ENCODE data around the gene LRP1-AS. TPM values are rescaled to one million over a fixed set of nuclear protein-coding genes. Genes with fewer than 3 reads are reported as not detected.

The LRP1-AS gene
- total RNA-seq, 2 donors from 2014 or later = not detected

DNA sequence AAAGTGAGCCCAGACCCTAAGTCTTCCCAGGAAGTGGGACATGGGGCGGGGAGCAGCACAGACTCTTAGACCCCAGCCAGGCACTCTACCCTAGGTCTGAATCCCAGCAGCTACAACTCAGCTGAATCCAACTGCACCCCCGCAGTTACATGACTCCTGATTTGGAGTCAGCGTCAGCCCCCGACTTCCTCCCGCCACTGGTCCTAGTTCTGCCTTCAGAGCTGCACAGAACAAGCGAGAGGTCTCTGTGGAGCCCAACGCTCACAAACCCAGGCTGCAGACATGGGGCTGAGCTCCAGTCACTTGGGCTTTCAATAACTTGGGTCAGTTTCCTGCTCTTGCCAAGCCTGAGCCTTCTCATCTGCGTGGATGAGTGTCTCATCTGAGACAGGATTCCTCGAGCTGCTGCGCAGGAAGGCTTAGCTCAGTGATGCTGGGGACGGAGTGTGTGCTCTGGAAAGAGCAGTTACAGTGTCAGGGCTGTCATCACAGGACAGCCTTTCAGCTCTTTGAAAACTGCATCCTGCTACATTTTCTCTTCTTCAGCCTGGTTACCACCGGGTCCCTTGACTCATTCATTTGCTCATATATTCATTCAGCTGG lies 38.6 kb upstream of the LRP1-AS start:
- peaks cover 4% of the 10 kb centered on the region in 2 donors for H3K4me1 Mint-ChIP-seq (ENCODE audit: low read depth in 2 of 2)
- H3K4me3 Mint-ChIP-seq = no peak overlapping the region
- no peaks in the 10 kb centered on the region for H3K27me3 Mint-ChIP-seq
- no peaks in the 10 kb centered on the region for H3K9me3 Mint-ChIP-seq
- DNase-seq (ENCODE audit: low spot score) (no peak), ATAC-seq (no peak)
- no peak overlapping the region for H3K27ac Mint-ChIP-seq
- no peaks in the 10 kb centered on the region for H3K36me3 Mint-ChIP-seq

DNA sequence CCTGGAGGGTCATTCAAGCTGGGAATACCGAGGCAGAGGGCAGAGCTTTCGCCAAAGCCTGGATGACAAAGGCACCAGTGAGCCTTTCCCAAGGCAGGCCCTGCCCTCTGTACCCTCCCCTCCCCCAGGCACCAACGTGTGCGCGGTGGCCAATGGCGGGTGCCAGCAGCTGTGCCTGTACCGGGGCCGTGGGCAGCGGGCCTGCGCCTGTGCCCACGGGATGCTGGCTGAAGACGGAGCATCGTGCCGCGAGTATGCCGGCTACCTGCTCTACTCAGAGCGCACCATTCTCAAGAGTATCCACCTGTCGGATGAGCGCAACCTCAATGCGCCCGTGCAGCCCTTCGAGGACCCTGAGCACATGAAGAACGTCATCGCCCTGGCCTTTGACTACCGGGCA lies 38.0 kb upstream of the LRP1-AS start:
- Mint-ChIP-seq H3K27ac (no peak overlapping the region), H3K4me3 (no peak overlapping the region)

DNA sequence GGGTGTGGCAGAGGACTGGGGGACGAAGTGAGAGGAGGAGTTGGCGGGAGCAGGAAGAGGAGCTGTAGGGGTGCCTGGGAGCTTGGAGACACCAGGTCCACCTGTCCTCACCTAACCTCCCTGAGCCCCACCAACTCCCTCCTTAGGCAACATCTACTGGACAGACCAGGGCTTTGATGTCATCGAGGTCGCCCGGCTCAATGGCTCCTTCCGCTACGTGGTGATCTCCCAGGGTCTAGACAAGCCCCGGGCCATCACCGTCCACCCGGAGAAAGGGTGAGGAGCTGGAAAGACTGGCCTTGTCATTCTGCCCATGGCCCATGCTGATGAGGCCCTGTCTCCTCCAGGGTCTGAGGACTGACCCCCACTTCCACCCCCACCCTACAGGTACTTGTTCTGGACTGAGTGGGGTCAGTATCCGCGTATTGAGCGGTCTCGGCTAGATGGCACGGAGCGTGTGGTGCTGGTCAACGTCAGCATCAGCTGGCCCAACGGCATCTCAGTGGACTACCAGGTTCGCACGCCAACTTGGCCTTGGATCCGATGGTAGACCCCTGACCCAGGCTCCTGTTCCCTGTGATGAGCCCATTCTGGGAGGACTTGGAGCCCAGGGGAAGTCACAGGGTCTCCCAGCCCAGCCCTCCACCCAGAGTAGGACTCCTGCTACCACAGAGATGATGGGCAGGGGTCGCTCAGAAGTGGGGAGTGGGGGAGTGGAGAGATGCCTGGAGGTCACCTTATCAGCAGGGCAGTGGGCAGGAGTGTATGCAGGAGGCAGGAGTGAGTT lies 36.7 kb upstream of the LRP1-AS start:
- Mint-ChIP-seq H3K36me3 (no peaks in the 10 kb centered on the region), H3K27ac (no peak overlapping the region), H3K4me1 (ENCODE audit: low read depth in 2 of 2) (peaks cover 4% of the 10 kb centered on the region in 2 donors), H3K9me3 (no peaks in the 10 kb centered on the region), H3K27me3 (no peaks in the 10 kb centered on the region), H3K4me3 (no peak overlapping the region)
- ATAC-seq (no peak), DNase-seq (ENCODE audit: low spot score) (no peak)

More for the DNA sequence above, 38.0 kb upstream of the LRP1-AS start:
- Mint-ChIP-seq H3K36me3 (no peaks in the 10 kb centered on the region), H3K4me1 (ENCODE audit: low read depth in 2 of 2) (peaks cover 4% of the 10 kb centered on the region in 2 donors), H3K27me3 (no peaks in the 10 kb centered on the region), H3K9me3 (no peaks in the 10 kb centered on the region)
- no peak for DNase-seq (ENCODE audit: low spot score)
- no peak for ATAC-seq

DNA sequence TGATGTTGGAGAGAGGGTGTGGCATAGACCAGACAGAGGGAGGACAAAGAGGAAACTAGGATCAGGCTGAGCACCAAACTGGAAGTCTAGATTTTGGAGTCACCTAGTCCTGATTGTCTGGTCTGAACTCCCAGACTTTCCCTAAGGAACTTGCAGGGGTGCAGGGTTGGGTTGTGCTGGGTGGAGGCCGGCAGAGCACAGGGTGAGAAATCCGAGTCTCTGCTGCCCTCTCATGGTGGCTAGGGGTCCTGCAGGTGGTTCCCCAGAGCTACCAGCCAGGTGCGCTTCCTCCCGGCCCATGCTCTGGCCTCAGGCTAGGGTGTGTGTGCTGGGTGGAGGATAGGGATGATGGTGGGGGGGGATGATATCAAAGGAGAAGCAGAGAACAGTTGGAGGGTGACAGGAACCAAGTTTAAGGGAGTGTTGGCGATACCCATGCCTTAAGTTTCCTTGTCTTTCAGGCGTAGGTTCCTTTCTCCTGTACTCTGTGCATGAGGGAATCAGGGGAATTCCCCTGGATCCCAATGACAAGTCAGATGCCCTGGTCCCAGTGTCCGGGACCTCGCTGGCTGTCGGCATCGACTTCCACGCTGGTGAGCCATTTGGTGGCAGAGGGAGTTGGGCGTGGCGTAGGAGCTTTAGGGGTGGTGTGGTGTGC lies 35.6 kb upstream of the LRP1-AS start:
- H3K27ac Mint-ChIP-seq = no peak overlapping the region
- peaks cover 0 to 2% of the 10 kb centered on the region in 2 donors for H3K27me3 Mint-ChIP-seq
- no peak overlapping the region for H3K4me3 Mint-ChIP-seq
- DNase-seq (ENCODE audit: low spot score) (no peak), ATAC-seq (peak; percentile 78 to 84)
- H3K36me3 Mint-ChIP-seq = no peaks in the 10 kb centered on the region
- no peaks in the 10 kb centered on the region for H3K9me3 Mint-ChIP-seq
- H3K4me1 Mint-ChIP-seq (ENCODE audit: low read depth in 2 of 2) = peaks cover 4% of the 10 kb centered on the region in 2 donors

DNA sequence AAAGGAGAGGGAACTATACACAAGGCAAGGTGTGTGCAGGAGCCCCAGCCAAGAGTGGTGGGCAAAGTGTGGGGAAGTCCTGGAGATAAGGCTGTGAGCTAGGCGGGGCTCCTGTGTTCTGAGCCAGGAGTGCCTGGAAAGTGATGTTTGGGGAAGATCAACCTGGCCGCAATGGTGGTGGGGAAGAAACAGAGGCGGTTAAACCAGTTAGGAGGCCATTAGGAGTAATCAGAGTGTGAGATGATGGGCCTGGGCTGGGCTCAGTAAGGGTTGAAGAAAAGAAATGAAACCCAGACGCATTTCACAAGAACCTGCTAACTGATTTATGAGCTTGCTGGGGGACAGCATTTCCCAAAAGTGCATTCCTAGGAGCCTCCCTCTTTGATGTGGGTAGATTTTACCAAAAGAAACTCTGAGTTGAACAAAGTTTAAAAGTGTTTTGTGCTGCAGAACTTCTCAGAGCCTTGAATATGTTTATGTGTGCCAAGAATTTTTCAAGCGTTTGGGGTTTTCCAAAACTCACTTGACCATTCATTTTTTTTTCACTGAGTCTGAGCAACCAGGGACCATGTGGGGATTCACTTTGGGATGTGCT lies 34.2 kb upstream of the LRP1-AS start:
- no peak overlapping the region for H3K4me3 Mint-ChIP-seq
- H3K27ac Mint-ChIP-seq = no peak overlapping the region
- no peaks in the 10 kb centered on the region for H3K9me3 Mint-ChIP-seq
- peaks cover 0 to 2% of the 10 kb centered on the region in 2 donors for H3K27me3 Mint-ChIP-seq
- DNase-seq (ENCODE audit: low spot score) = no peak
- no peak for ATAC-seq
- no peaks in the 10 kb centered on the region for H3K36me3 Mint-ChIP-seq
- peaks cover 4% of the 10 kb centered on the region in 2 donors for H3K4me1 Mint-ChIP-seq (ENCODE audit: low read depth in 2 of 2)

DNA sequence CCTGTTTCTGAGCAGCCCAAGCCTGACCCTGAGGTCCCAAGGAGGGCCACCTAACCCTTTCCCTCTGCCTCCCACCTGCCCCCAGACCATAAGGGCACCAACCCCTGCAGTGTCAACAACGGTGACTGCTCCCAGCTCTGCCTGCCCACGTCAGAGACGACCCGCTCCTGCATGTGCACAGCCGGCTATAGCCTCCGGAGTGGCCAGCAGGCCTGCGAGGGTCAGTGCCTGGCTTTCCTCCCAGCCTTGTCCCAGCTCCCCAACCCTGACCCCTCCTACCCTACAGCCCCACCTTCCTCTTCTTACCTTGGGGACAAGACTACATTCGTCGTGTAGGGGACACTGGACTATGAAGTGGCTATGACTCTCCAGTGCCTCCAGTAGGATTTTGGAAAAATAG lies 33.7 kb upstream of the LRP1-AS start:
- no peak for ATAC-seq
- Mint-ChIP-seq H3K4me3 (no peak overlapping the region), H3K4me1 (ENCODE audit: low read depth in 2 of 2) (peaks cover 4% of the 10 kb centered on the region in 2 donors), H3K27me3 (peaks cover 0 to 2% of the 10 kb centered on the region in 2 donors), H3K27ac (no peak overlapping the region), H3K36me3 (no peaks in the 10 kb centered on the region), H3K9me3 (no peaks in the 10 kb centered on the region)
- DNase-seq (ENCODE audit: low spot score) = no peak

DNA sequence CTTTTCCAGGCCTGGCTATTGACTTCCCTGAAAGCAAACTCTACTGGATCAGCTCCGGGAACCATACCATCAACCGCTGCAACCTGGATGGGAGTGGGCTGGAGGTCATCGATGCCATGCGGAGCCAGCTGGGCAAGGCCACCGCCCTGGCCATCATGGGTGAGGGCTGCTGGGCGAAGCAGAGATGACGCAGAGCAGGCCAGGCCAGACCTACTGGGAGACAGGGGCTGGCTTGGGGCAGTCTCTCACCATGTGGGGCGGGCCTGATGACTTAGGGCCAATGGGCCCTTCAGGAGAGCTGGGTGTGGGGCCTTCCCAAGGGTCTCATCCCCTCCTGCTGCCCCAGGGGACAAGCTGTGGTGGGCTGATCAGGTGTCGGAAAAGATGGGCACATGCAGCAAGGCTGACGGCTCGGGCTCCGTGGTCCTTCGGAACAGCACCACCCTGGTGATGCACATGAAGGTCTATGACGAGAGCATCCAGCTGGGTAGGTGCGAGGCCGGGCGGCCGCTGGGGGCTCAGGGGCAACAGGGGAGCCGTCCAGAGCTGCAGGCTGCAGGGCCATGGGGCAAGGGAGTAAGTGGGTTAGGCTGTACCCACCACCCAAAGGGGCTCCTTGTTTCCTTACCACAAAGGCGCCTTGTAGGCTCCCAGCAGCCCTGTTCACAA lies 33.0 kb upstream of the LRP1-AS start:
- DNase-seq (ENCODE audit: low spot score) (no peak), ATAC-seq (no peak)
- H3K27me3 Mint-ChIP-seq = peaks cover 0 to 2% of the 10 kb centered on the region in 2 donors
- no peaks in the 10 kb centered on the region for H3K9me3 Mint-ChIP-seq
- no peak overlapping the region for H3K4me3 Mint-ChIP-seq
- H3K4me1 Mint-ChIP-seq (ENCODE audit: low read depth in 2 of 2) = peaks cover 4% of the 10 kb centered on the region in 2 donors
- no peak overlapping the region for H3K27ac Mint-ChIP-seq
- H3K36me3 Mint-ChIP-seq = no peaks in the 10 kb centered on the region

DNA sequence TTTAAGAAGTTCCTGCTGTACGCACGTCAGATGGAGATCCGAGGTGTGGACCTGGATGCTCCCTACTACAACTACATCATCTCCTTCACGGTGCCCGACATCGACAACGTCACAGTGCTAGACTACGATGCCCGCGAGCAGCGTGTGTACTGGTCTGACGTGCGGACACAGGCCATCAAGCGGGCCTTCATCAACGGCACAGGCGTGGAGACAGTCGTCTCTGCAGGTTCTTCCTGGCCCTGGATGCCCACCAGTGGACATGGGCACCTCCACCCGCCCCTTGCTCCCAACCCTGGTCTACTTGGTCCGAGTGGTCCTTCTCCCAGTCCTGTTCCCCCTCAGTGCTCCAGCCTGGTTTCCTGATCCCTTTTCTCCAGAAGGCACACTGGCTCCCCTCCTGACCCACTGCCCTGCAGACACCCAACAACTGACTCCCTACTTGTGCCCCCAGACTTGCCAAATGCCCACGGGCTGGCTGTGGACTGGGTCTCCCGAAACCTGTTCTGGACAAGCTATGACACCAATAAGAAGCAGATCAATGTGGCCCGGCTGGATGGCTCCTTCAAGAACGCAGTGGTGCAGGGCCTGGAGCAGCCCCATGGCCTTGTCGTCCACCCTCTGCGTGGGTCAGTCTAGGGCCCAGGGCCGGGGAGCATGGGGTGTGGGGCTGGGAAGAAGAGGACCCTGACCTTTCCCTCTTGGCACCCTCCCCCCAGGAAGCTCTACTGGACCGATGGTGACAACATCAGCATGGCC lies 32.1 kb upstream of the LRP1-AS start:
- Mint-ChIP-seq H3K36me3 (no peaks in the 10 kb centered on the region), H3K4me1 (ENCODE audit: low read depth in 2 of 2) (peaks cover 4% of the 10 kb centered on the region in 2 donors), H3K9me3 (no peaks in the 10 kb centered on the region), H3K27ac (no peak overlapping the region), H3K4me3 (no peak overlapping the region), H3K27me3 (peaks cover 0 to 2% of the 10 kb centered on the region in 2 donors)
- no peak for ATAC-seq
- no peak for DNase-seq (ENCODE audit: low spot score)

DNA sequence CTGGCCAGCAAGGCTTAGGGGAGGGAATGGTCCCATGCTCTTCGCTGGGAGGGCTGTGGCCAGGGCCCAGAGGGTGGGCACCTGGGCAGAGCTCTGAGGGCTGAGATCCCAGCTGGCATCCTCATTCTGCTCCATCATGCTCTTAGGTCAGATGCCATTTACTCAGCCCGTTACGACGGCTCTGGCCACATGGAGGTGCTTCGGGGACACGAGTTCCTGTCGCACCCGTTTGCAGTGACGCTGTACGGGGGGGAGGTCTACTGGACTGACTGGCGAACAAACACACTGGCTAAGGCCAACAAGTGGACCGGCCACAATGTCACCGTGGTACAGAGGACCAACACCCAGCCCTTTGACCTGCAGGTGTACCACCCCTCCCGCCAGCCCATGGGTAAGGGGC lies 30.8 kb upstream of the LRP1-AS start:
- Mint-ChIP-seq H3K27ac (no peak overlapping the region), H3K4me1 (ENCODE audit: low read depth in 2 of 2) (peaks cover 4% of the 10 kb centered on the region in 2 donors), H3K36me3 (no peaks in the 10 kb centered on the region), H3K27me3 (peaks cover 0 to 2% of the 10 kb centered on the region in 2 donors), H3K4me3 (no peak overlapping the region), H3K9me3 (no peaks in the 10 kb centered on the region)
- ATAC-seq = no peak
- DNase-seq (ENCODE audit: low spot score) = no peak

DNA sequence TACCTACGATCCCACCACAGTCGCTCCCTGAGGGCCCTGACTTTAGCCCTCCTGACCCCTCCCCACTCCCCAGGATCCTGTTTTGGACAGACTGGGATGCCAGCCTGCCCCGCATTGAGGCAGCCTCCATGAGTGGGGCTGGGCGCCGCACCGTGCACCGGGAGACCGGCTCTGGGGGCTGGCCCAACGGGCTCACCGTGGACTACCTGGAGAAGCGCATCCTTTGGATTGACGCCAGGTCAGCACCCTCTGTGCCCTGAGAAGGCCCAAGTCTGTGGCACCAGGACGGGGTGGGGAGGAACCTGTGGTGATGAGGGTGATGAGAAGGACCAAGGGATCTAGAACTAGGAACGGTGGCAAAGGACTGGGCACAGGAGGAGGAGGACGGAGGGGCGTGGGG lies 29.9 kb upstream of the LRP1-AS start:
- no peak overlapping the region for H3K27ac Mint-ChIP-seq
- ATAC-seq (no peak), DNase-seq (ENCODE audit: low spot score) (no peak)
- H3K4me1 Mint-ChIP-seq (ENCODE audit: low read depth in 2 of 2) = no peaks in the 10 kb centered on the region
- no peak overlapping the region for H3K4me3 Mint-ChIP-seq
- H3K9me3 Mint-ChIP-seq = no peaks in the 10 kb centered on the region
- no peaks in the 10 kb centered on the region for H3K36me3 Mint-ChIP-seq
- peaks cover 0 to 4% of the 10 kb centered on the region in 2 donors for H3K27me3 Mint-ChIP-seq

DNA sequence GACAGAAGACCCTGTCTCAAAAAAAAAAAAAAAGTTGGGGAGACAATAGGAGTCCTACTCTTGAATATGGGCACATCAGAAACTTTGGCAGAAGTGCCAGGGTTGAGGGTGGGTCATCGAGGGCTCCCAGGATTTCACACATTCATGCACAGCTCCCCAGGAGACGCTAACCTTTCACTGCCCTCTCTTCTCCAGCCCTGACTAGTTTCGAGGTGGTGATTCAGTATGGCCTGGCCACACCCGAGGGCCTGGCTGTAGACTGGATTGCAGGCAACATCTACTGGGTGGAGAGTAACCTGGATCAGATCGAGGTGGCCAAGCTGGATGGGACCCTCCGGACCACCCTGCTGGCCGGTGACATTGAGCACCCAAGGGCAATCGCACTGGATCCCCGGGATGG lies 29.4 kb upstream of the LRP1-AS start:
- no peak overlapping the region for H3K4me3 Mint-ChIP-seq
- DNase-seq (ENCODE audit: low spot score) (no peak), ATAC-seq (no peak)
- no peaks in the 10 kb centered on the region for H3K36me3 Mint-ChIP-seq
- H3K4me1 Mint-ChIP-seq (ENCODE audit: low read depth in 2 of 2) = no peaks in the 10 kb centered on the region
- H3K27me3 Mint-ChIP-seq = peaks cover 0 to 4% of the 10 kb centered on the region in 2 donors
- H3K27ac Mint-ChIP-seq = no peak overlapping the region
- no peaks in the 10 kb centered on the region for H3K9me3 Mint-ChIP-seq

DNA sequence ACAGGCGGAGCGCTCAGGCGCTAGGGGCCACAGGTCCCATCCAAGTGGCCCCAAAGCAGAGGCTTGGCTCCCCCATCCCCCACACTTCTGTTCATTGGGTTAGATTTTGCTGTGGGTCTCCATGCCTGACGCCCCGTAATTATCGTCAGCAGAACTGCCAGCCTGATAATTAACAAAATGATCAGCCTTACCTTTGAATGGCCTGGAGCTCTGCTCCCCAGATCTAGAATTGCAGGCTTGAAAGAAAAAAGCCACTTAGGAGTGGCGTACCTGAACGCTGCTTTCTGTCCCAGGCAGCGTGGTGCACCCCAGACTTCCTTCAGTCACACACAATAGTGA lies 28.7 kb upstream of the LRP1-AS start:
- no peaks in the 10 kb centered on the region for H3K4me1 Mint-ChIP-seq (ENCODE audit: low read depth in 2 of 2)
- no peak overlapping the region for H3K4me3 Mint-ChIP-seq
- H3K27me3 Mint-ChIP-seq = peaks cover 0 to 4% of the 10 kb centered on the region in 2 donors
- no peaks in the 10 kb centered on the region for H3K9me3 Mint-ChIP-seq
- DNase-seq (ENCODE audit: low spot score) = no peak
- no peak for ATAC-seq
- no peaks in the 10 kb centered on the region for H3K36me3 Mint-ChIP-seq
- no peak overlapping the region for H3K27ac Mint-ChIP-seq

Measured in natural killer cell treated with Interleukin-12 subunit alpha and Interleukin-12 subunit beta and Interleukin-15 and Interleukin-18, amount 100 ng/mL, for 72 hours (primary cell).